H1 (cell line): Measurements from ENCODE around the gene SLFN5. TPM values are rescaled to one million over a fixed set of nuclear protein-coding genes. Genes with fewer than 3 reads are reported as not detected.

Experiments used
- NRF1 ChIP-seq: IDR thresholded peaks from 2 replicates; pipeline ENCODE4 v1.6.1; 2011; ENCODE audit warnings: mild to moderate bottlenecking, low read depth, low read length, improper control_type of control experiment
- polyA plus RNA-seq, 7 experiments: library from polyadenylated mRNA; depleted of rRNA in 3 of 7; stranded (reverse) in 5 of 7; unstranded in 2 of 7; fragments of >200 nt in 5 of 7; fragments of 200-250 nt in 2 of 7; gene quantifications; 1 replicate in 5 of 7; 2 replicates in 1 of 7; 4 replicates in 1 of 7; pipeline versions ENCODE4 v1.2.1 to v1.2.3, GENCODE V29; 2011 to 2013; ENCODE audit warnings: missing spikeins in 2 of 7, mixed read lengths in 2 of 7
- total RNA-seq: library from RNA; stranded (reverse); fragmentation: NEBNext Ultra II Directional; extraction: Animal tissue kit (Norgen Biotek cat#: 25700); gene quantifications from 2 replicates; pipeline ENCODE4 v1.2.1, GENCODE V29; 2021
- TF ChIP-seq, protein P1 (sequence below): fragments of 300-600 bp; sonication (generic); IDR thresholded peaks from 2 replicates; pipeline ENCODE4 v1.7.1; 2012; ENCODE audit warnings: low read length, moderate library complexity, mild to moderate bottlenecking, inconsistent platforms; ENCODE audit not compliant: insufficient replicate concordance

The SLFN5 gene
- total and polyA plus RNA-seq, 2 of the 8 experiments (the other 6 are each of a cell fraction or from before 2014, with no cell fraction given): 0.86 to 3.0 TPM

GRCh38 chr17:35294756-35295155 is 51.9 kb downstream of the SLFN5 start (continued):
- TF ChIP-seq, protein P1, sequence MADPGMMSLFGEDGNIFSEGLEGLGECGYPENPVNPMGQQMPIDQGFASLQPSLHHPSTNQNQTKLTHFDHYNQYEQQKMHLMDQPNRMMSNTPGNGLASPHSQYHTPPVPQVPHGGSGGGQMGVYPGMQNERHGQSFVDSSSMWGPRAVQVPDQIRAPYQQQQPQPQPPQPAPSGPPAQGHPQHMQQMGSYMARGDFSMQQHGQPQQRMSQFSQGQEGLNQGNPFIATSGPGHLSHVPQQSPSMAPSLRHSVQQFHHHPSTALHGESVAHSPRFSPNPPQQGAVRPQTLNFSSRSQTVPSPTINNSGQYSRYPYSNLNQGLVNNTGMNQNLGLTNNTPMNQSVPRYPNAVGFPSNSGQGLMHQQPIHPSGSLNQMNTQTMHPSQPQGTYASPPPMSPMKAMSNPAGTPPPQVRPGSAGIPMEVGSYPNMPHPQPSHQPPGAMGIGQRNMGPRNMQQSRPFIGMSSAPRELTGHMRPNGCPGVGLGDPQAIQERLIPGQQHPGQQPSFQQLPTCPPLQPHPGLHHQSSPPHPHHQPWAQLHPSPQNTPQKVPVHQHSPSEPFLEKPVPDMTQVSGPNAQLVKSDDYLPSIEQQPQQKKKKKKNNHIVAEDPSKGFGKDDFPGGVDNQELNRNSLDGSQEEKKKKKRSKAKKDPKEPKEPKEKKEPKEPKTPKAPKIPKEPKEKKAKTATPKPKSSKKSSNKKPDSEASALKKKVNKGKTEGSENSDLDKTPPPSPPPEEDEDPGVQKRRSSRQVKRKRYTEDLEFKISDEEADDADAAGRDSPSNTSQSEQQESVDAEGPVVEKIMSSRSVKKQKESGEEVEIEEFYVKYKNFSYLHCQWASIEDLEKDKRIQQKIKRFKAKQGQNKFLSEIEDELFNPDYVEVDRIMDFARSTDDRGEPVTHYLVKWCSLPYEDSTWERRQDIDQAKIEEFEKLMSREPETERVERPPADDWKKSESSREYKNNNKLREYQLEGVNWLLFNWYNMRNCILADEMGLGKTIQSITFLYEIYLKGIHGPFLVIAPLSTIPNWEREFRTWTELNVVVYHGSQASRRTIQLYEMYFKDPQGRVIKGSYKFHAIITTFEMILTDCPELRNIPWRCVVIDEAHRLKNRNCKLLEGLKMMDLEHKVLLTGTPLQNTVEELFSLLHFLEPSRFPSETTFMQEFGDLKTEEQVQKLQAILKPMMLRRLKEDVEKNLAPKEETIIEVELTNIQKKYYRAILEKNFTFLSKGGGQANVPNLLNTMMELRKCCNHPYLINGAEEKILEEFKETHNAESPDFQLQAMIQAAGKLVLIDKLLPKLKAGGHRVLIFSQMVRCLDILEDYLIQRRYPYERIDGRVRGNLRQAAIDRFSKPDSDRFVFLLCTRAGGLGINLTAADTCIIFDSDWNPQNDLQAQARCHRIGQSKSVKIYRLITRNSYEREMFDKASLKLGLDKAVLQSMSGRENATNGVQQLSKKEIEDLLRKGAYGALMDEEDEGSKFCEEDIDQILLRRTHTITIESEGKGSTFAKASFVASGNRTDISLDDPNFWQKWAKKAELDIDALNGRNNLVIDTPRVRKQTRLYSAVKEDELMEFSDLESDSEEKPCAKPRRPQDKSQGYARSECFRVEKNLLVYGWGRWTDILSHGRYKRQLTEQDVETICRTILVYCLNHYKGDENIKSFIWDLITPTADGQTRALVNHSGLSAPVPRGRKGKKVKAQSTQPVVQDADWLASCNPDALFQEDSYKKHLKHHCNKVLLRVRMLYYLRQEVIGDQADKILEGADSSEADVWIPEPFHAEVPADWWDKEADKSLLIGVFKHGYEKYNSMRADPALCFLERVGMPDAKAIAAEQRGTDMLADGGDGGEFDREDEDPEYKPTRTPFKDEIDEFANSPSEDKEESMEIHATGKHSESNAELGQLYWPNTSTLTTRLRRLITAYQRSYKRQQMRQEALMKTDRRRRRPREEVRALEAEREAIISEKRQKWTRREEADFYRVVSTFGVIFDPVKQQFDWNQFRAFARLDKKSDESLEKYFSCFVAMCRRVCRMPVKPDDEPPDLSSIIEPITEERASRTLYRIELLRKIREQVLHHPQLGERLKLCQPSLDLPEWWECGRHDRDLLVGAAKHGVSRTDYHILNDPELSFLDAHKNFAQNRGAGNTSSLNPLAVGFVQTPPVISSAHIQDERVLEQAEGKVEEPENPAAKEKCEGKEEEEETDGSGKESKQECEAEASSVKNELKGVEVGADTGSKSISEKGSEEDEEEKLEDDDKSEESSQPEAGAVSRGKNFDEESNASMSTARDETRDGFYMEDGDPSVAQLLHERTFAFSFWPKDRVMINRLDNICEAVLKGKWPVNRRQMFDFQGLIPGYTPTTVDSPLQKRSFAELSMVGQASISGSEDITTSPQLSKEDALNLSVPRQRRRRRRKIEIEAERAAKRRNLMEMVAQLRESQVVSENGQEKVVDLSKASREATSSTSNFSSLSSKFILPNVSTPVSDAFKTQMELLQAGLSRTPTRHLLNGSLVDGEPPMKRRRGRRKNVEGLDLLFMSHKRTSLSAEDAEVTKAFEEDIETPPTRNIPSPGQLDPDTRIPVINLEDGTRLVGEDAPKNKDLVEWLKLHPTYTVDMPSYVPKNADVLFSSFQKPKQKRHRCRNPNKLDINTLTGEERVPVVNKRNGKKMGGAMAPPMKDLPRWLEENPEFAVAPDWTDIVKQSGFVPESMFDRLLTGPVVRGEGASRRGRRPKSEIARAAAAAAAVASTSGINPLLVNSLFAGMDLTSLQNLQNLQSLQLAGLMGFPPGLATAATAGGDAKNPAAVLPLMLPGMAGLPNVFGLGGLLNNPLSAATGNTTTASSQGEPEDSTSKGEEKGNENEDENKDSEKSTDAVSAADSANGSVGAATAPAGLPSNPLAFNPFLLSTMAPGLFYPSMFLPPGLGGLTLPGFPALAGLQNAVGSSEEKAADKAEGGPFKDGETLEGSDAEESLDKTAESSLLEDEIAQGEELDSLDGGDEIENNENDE: no peak
- TF ChIP-seq NRF1: no peak
